GM12878 (cell line): ENCODE data around the gene CHN1.

ENCODE experiments used
- E2F4 ChIP-seq: IDR thresholded peaks from 2 replicates; pipeline ENCODE4 v1.6.1; 2012; ENCODE audit warnings: low read depth, low read length, improper control_type of control experiment
- ETV6 ChIP-seq, 2 experiments: fragments of 450-650 bp in 1 of 2; IDR thresholded peaks in 1 of 2; conservative IDR thresholded peaks in 1 of 2; 2 replicates each; pipeline ENCODE4 v1.6.1; 2014; ENCODE audit warnings: antibody characterized with exemption in 1 of 2, borderline replicate concordance in 1 of 2, low read depth in 1 of 2, mild to moderate bottlenecking in 1 of 2, moderate library complexity in 1 of 2
- KDM1A ChIP-seq: fragments of 200-600 bp; sonication (generic); IDR thresholded peaks from 2 replicates; pipeline ENCODE4 v1.6.1; 2016; ENCODE audit warnings: borderline replicate concordance
- LARP7 ChIP-seq: fragments of 450-650 bp; IDR thresholded peaks from 2 replicates; pipeline ENCODE4 v1.6.1; 2017; ENCODE audit warnings: mild to moderate bottlenecking
- TF ChIP-seq, protein P1 (sequence below), 3 experiments: IDR thresholded peaks in 2 of 3; conservative IDR thresholded peaks in 1 of 3; 2 replicates each; pipeline ENCODE4 v1.5.1; 2011; ENCODE audit warnings: low read depth in 3 of 3, low read length in 3 of 3, mild to moderate bottlenecking in 3 of 3, control low read depth in 2 of 3, moderate library complexity in 2 of 3, inconsistent platforms in 1 of 3, mixed read lengths in 1 of 3; ENCODE audit not compliant: control insufficient read depth in 2 of 3, insufficient read depth in 1 of 3; ENCODE audit errors: extremely low read depth in 1 of 3

DNA sequence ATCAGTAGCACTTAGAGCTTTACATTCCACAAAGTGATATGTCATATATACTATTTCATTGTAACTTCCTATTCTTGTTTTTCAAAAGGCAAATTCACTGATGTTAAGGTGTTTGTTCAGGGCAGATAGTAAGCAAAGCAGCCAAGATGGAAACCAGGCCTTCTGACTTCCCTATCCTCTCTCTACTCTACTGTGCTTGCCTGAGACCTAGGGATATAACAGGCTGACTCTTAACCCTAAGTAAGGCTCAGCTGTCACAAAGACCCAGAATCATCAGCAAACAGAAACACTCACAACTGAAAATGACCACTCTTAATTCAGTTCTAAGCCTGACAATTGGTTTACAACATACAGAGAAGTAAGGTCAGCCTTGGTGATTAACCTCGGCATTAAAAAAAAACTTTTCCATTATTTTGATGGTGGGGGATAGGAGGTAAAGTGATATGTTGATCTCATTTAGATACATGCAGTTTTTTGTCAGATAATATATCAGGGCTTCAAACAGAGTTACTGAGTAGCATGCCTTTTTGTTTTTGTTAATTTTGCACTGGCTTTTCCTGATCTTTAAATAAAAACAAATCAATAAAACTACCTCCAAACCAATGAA is 145.5 kb downstream of the CHN1 start:
- TF ChIP-seq ETV6 (conservative IDR thresholded peaks at IDR 0.05 in 1 of 2, IDR thresholded peaks at IDR 0.05 in 1 of 2; ENCODE audit: borderline replicate concordance in 1 of 2, low read depth in 1 of 2) (no peak), LARP7 (no peak), KDM1A (no peak), E2F4 (no peak)
- TF ChIP-seq, protein P1, sequence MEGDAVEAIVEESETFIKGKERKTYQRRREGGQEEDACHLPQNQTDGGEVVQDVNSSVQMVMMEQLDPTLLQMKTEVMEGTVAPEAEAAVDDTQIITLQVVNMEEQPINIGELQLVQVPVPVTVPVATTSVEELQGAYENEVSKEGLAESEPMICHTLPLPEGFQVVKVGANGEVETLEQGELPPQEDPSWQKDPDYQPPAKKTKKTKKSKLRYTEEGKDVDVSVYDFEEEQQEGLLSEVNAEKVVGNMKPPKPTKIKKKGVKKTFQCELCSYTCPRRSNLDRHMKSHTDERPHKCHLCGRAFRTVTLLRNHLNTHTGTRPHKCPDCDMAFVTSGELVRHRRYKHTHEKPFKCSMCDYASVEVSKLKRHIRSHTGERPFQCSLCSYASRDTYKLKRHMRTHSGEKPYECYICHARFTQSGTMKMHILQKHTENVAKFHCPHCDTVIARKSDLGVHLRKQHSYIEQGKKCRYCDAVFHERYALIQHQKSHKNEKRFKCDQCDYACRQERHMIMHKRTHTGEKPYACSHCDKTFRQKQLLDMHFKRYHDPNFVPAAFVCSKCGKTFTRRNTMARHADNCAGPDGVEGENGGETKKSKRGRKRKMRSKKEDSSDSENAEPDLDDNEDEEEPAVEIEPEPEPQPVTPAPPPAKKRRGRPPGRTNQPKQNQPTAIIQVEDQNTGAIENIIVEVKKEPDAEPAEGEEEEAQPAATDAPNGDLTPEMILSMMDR (IDR thresholded peaks at IDR 0.05 in 2 of 3, conservative IDR thresholded peaks at IDR 0.05 in 1 of 3; ENCODE audit: control insufficient read depth in 2 of 3, extremely low read depth in 1 of 3, insufficient read depth in 1 of 3, low read depth in 3 of 3, low read length in 3 of 3), result no peak
